ENCODE data around the gene ITGB1.
"Not testable (repeated sequence)": the region's sequence is repeated elsewhere in the genome, so short reads cannot be mapped to it uniquely, and the experiment has no call there.

Gene ITGB1

GRCh38 chr10:32980242-32980557 is 22.2 kb upstream of the ITGB1 start:
- no peak for DNase-seq

GRCh38 chr10:32979719-32980118 is 21.7 kb upstream of the ITGB1 start:
- not testable (repeated sequence) for DNase-seq

GRCh38 chr10:32979041-32979440 is 21.0 kb upstream of the ITGB1 start:
- DNase-seq: no peak

GRCh38 chr10:32977846-32978809 is 20.1 kb upstream of the ITGB1 start:
- not testable (repeated sequence) for DNase-seq

- DNase-seq: no peak
These were observed 18.3 kb upstream of the ITGB1 start for GRCh38 chr10:32976338-32976737.

GRCh38 chr10:32972929-32973328 is 14.9 kb upstream of the ITGB1 start:
- no peak for DNase-seq

GRCh38 chr10:32972460-32972859 is 14.4 kb upstream of the ITGB1 start:
- DNase-seq: no peak

- DNase-seq: peak; percentile 14
These were observed 13.6 kb upstream of the ITGB1 start for GRCh38 chr10:32971536-32972091.

GRCh38 chr10:32970910-32971309 is 12.9 kb upstream of the ITGB1 start:
- no peak for DNase-seq

GRCh38 chr10:32964270-32964669 is 6.2 kb upstream of the ITGB1 start:
- DNase-seq: no peak

- no peak for DNase-seq
These were observed 5.1 kb upstream of the ITGB1 start for GRCh38 chr10:32963096-32963495.

- no peak for DNase-seq
These were observed 4.5 kb upstream of the ITGB1 start for GRCh38 chr10:32962521-32962920.

GRCh38 chr10:32961895-32962369 is 3.9 kb upstream of the ITGB1 start:
- DNase-seq: no peak

- DNase-seq: no peak
These were observed 3.4 kb upstream of the ITGB1 start for GRCh38 chr10:32961343-32961894.

- DNase-seq: no peak
These were observed 2.0 kb upstream of the ITGB1 start for GRCh38 chr10:32960022-32960421.

GRCh38 chr10:32959006-32959920 is 1.2 kb upstream of the ITGB1 start:
- DNase-seq: peak; percentile 38

- no peak for DNase-seq
These were observed 517 bp downstream of the ITGB1 start for GRCh38 chr10:32957341-32958084.

GRCh38 chr10:32956365-32957197 is 1.4 kb downstream of the ITGB1 start:
- DNase-seq: no peak

GRCh38 chr10:32955790-32956189 is 2.2 kb downstream of the ITGB1 start:
- no peak for DNase-seq

GRCh38 chr10:32955299-32955772 is 2.7 kb downstream of the ITGB1 start:
- no peak for DNase-seq
